HEK293 (cell line): ENCODE results near the gene PTGIR.

ENCODE experiments used
- CTCF ChIP-seq: fragments of 450-650 bp; formaldehyde crosslinking; IDR thresholded peaks from 2 replicates; pipeline ENCODE4 v1.5.1; 2016; ENCODE audit warnings: missing biosample characterization, missing genetic modification characterization
- ZNF302 ChIP-seq: fragments of 450-650 bp; formaldehyde crosslinking; IDR thresholded peaks from 2 replicates; pipeline ENCODE4 v1.5.1; 2016; ENCODE audit warnings: missing biosample characterization, missing genetic modification characterization, low read depth
- ZNF341 ChIP-seq: fragments of 450-650 bp; formaldehyde crosslinking; IDR thresholded peaks from 2 replicates; pipeline ENCODE4; 2016; ENCODE audit warnings: low read depth, missing biosample characterization, missing genetic modification characterization
- ZNF391 ChIP-seq: fragments of 450-650 bp; formaldehyde crosslinking; IDR thresholded peaks from 2 replicates; pipeline ENCODE4 v1.5.1; 2016; ENCODE audit warnings: low read depth, missing biosample characterization, missing genetic modification characterization, borderline replicate concordance
- ZNF48 ChIP-seq: fragments of 450-650 bp; formaldehyde crosslinking; IDR thresholded peaks from 2 replicates; pipeline ENCODE4 v1.5.1; 2016; ENCODE audit warnings: missing biosample characterization, missing genetic modification characterization
- ZNF501 ChIP-seq: fragments of 450-650 bp; formaldehyde crosslinking; IDR thresholded peaks from 2 replicates; pipeline ENCODE4 v1.5.1; 2016; ENCODE audit warnings: missing biosample characterization, missing genetic modification characterization
- ZNF629 ChIP-seq: fragments of 450-650 bp; formaldehyde crosslinking; IDR thresholded peaks from 2 replicates; pipeline ENCODE4 v1.5.1; 2017; ENCODE audit warnings: missing biosample characterization, missing genetic modification characterization
- TF ChIP-seq, protein P1 (sequence below): fragments of 450-650 bp; formaldehyde crosslinking; IDR thresholded peaks from 2 replicates; pipeline ENCODE4 v1.5.1; 2016; ENCODE audit warnings: missing biosample characterization, missing genetic modification characterization

GRCh38 chr19:46625731-46626130, 842 bp upstream of the PTGIR start:
- TF ChIP-seq ZNF302 (tag by site-specific recombination) (no peak), CTCF (tag by site-specific recombination) (no peak), ZNF48 (tag by site-specific recombination) (no peak), ZNF391 (tag by site-specific recombination) (no peak), ZNF341 (tag by site-specific recombination) (no peak), ZNF501 (tag by site-specific recombination) (no peak), ZNF629 (tag by site-specific recombination) (no peak)
- TF ChIP-seq, protein P1, sequence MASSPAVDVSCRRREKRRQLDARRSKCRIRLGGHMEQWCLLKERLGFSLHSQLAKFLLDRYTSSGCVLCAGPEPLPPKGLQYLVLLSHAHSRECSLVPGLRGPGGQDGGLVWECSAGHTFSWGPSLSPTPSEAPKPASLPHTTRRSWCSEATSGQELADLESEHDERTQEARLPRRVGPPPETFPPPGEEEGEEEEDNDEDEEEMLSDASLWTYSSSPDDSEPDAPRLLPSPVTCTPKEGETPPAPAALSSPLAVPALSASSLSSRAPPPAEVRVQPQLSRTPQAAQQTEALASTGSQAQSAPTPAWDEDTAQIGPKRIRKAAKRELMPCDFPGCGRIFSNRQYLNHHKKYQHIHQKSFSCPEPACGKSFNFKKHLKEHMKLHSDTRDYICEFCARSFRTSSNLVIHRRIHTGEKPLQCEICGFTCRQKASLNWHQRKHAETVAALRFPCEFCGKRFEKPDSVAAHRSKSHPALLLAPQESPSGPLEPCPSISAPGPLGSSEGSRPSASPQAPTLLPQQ (tag by site-specific recombination), result no peak
